GM21737 (cell line): ENCODE measurements around the gene CNOT10.
"Not testable (repeated sequence)": the region's sequence is repeated elsewhere in the genome, so short reads cannot be mapped to it uniquely, and the experiment has no call there.

Source experiments
- ATAC-seq: cut with Tn5 transposase; IDR thresholded peaks from one replicate; pipeline ENCODE4 v1.9.1; 2021; ENCODE audit warnings: mild to moderate bottlenecking, moderate library complexity; ENCODE audit not compliant: unreplicated experiment

CNOT10 gene

DNA sequence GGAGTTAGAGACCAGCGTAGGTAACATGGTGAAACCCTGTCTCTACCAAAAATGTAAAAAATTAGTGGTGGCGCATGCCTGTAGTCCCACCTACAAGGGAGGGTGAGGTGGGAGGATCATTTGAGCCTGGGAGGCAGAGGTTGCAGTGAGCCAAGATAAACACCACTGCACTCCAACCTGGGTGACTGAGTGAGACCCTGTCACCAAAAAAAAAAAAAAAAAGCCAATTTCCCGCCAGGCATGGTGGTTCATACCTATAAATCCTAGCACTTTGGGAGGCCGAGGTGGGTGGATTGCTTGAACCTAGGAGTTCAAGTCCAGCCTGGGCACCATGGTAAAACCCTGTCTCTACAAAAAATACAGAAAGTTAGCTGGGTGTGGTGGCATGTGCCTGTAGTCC is 6.9 kb downstream of the CNOT10 start:
- ATAC-seq = no peak

DNA sequence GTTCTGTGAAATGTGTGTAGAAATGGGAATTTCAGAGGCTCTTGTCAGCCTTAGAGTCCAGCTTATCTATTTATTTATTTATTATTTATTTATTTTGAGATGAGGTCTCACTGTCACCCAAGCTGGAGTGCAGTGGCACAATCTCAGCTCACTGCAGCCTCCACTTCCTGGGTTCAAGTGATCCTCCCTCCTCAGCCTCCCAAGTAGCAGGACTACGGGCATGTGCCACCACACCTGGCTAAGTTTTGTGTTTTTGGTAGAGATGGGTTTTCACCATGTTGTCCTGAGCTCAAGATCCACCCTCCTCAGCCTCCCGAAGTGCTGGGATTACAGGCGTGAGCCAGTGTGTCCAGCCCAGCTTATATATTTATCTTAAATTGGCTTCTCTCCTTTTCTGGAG is 11.5 kb downstream of the CNOT10 start:
- ATAC-seq = no peak

DNA sequence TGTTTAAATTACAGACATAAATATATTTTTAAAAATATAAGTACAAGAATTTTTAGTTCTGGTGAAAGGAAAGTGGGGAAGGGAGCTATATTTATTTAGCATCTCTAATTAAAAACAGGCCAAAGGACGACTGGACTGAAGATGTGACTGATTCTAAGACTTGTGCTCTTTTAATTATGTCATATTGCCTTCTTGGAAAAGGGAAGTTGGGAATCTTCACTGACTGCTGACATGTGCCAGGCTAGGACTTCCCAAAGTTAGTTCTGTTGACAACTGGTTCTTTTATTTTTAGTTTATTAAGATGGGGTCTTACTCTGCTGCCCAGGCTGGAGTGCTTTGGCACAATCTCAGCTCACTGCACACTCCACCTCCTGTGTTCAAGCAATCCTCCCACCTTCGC is 13.5 kb downstream of the CNOT10 start:
- no peak for ATAC-seq

DNA sequence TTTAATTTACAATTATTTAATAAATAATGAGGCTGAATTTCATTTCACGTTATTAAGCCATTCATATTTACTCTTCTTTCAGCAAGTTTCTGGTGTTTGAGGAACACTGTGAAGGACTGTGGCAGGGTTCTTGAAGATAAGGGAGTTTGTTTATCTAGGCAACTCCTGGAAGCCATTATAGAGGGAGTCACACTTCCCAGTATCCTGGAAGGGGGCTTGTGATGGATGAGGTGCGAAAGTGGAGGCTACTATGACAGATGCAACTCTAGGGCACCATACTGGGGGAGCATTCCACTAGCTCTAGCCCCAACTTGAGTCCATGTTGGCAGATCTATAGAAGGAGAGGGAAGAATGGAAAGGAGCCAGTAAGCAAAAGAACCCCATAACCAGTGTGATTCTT is 14.4 kb downstream of the CNOT10 start:
- ATAC-seq = no peak

DNA sequence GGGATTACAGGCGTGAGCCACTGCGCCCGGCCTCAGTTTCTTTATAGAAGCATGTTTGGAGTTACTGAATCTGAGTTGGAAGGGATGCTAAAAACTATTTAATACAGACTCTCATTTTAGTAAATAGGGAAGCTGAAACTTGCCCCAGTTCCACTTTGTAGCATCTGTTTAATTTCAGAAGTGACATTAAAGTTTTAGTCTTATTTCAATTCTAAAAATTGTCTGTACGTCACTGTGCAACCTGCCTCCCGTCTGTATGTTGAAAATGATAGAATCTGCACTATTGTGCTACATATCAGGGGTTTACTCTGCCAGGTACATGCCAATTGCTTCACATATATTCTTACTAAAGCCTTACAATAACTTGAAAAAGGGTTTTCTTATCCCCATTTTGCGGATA is 15.3 kb downstream of the CNOT10 start:
- no peak for ATAC-seq

DNA sequence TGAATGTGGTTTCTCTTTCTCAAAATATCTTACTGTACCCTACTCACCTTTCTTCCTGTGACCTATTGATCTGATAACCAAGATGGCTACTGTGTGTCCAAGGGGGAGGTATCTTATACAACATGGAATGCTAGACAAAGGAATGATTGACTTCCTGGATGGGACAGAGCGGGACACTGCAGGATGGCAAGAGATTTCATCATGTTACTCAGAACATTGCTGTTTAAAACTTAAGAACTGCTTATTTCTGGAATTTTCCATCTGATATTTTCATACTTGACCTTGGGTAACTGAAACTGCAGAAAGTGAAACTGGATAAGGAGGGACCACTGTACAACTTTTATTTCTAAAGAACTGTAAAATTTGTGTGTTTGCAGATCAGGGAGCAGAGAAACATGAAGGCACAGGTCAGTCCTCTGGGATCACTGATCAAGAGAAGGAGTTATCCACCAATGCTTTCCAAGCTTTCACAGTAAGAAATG is 18.5 kb downstream of the CNOT10 start:
- no peak for ATAC-seq

DNA sequence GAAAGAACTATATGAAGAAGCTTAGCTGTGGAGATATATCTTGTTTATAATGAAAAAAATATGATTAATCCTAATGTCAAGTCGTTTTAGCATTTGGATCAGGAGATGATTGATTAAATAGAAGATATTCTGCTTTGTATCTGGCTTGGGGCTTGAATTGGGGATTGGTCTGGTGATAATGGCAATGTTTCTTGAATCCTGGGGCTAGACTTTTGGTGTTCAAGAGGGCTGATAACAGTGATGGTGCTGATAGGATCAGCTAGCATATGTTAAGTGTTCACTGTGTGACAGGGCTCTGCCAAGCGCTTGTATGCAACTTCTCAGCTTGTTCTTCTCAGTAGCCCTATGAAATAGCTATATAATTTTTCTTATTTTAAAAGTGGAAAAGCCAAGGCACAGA is 20.2 kb downstream of the CNOT10 start:
- no peak for ATAC-seq

DNA sequence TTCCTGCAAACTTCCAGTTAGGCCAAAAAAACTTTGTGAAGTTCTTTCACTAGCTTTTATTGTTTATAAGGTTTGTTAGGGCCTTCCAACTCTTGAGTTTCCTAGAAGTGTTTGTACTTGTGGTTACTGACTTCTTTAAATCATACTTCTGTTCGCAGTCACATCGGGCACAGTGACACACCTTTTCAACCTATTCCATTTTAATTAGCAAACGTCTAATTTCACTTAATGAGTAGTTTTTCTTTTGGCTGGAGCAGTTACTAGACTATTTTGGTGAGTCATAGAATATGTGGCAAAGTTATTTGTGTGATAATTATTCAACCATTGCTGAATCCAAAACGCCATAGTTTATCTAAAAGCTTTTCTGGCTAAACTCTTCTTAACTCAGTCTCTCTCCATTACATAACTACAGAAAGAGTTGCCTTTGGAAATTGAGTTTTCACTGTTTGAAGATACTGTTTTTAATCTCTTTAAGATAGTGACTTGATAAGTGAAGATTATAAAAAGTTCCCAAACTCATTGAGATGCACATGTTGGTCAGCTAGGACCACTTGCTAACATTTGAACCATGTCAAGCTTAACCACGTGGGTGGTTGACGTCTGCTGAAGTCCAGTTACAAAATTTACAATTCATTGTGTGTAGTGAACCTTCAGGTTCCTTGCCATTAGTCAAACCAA is 21.5 kb downstream of the CNOT10 start:
- ATAC-seq = no peak

DNA sequence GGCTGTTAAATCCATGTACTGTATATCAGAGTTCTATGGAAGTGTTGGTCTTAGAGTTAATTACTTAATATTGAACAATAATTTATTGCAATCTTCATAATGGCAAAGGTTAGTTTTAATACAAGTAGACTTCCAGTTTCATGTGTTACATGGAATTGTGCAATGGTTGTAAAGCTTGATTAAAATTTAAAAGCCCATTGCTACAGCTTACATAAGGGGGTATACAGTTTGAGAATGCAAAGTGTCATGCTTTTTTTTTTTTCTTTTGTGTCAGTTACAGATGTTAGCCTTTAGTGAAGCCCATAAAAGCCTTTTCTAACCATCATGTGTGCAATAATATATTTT is 22.0 kb downstream of the CNOT10 start:
- no peak for ATAC-seq

DNA sequence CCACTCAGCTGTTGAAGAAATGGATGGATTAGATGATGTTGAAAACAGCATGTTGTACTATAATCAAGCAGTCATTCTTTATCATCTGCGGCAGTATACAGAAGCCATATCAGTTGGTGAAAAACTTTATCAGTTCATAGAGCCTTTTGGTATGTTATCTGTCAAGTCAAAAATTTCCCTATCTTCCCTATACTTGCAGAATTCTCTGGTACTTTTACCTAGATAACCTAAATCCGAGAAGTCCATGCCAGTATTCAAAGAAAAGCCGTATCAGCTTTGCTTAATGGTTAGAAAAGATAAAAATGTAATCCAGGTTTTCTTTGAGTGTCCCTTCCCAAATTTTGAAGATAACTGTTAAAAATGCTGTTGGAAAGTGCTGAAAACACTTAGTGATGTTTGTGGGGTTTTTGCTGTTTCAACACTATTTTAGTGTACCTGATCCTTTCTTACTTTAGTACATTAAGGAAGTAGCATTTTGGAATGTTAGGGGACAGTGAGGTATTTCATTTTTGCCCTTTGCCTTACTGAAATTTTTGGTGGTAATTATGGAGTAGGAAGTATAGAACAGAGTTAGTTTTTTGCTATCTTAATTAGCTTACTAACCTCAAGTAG is 23.8 kb downstream of the CNOT10 start:
- ATAC-seq = no peak

DNA sequence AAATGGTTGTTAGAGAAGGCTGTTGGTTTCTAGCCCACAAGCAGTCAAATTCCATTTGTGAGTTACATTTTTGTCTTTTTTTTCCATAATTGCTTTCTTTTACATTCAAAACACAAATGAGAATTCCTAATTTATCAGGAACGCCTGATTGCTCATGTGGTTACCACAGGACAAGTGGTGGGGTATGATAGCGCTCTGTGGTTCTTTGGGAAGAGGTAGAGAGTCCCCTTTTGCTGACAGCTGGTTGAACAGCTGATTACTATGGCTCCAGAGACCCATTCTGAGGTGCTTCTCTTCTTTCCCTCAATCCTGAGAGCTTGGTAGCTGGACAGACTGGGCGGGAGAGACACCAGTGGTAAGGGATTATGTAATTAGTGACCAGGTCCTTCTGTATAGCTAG is 24.4 kb downstream of the CNOT10 start:
- ATAC-seq = no peak

DNA sequence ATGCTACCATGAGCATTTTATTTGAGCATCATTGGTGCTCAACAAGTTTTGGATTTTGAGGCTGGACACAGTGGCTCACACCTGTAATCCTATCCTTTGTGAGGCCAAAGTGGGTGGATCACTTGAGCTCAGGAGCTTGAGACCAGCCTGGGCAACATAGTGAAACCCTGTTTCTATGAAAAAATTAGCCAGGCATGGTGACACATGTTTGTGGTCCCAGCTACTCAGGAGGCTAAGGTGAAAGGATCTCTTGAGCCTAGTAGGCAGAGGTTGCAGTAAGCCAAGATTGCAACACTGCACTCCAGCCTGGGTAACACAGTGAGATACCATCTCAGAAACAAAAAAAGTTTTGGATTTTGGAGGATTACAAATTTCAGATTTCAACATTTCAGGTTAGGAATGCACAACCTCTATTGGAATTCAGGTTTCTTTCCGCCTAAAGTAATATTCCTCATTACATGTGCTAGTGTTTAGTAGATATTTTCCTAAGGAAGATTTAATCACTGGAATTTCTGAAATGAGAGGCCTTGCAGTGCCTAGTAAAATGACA is 27.6 kb downstream of the CNOT10 start:
- ATAC-seq = no peak

DNA sequence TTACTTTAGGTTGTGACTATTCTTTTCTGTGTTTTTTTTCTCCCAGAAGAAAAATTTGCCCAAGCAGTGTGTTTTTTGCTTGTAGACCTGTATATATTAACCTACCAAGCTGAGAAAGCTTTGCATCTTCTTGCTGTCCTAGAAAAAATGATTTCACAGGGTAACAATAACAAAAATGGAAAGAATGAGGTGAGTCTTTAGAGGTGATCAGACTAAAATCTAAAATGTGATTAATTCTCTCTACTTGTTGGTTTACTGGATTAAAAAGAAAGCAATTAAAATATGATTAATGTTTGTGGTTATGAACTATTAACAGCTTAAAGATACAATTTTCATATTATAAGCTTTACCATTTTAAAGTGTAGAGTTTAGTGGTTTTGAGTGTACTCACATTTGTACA is 28.2 kb downstream of the CNOT10 start:
- ATAC-seq = no peak

DNA sequence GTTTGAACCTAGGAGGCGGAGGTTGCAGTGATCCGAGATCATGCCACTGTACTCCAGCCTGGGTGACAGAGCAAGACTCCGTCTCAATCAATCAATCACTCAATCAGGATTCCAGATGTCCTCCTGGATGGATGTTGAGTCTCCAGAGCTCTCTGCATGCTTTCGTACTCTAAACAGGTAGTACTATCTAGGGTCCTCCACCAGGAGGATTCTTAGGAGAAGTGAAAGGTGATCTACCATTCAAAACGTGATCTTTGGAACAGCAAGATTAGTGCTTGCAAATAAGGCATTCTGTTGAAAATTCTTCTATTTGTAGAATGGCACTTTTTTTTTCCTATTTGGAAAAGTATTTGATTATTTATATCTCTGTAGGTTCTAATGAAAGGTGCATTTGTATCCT is 34.3 kb downstream of the CNOT10 start:
- no peak for ATAC-seq

DNA sequence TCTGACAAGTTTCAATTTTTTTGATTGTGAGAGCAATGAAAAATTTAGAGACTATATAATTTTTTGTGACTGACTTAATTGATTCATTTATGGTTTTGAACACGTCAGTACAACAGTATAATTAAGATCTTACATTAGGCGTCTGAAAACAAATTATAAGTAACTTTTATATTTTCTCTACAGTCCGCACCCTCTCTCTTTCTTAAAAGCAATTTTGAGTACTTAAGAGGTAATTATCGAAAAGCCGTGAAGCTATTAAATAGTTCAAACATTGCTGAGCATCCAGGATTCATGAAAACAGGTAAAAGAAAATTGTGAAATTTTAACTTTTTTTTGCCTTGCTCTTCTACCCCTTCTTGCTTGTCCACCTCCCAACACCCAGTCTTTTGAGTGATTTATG is 34.9 kb downstream of the CNOT10 start:
- ATAC-seq = no peak

DNA sequence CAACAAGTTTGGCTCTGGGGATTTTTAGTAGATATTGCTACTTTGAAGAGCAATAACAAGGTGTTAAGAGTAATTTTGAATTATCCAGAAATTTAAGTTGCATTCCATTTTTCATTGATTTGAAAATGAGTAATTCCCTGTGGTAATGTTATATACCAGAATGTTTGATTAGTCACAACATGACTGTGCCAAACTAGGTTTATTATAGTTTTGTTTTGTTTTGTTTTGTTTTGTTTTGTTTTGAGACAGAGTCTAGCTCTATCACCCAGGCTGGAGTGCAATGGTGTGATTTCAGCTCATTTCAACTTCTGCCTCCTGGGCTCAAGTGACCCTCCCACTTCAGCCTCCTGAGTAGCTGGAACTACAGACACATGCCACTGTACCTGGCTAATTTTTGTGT is 40.7 kb downstream of the CNOT10 start:
- no peak for ATAC-seq

DNA sequence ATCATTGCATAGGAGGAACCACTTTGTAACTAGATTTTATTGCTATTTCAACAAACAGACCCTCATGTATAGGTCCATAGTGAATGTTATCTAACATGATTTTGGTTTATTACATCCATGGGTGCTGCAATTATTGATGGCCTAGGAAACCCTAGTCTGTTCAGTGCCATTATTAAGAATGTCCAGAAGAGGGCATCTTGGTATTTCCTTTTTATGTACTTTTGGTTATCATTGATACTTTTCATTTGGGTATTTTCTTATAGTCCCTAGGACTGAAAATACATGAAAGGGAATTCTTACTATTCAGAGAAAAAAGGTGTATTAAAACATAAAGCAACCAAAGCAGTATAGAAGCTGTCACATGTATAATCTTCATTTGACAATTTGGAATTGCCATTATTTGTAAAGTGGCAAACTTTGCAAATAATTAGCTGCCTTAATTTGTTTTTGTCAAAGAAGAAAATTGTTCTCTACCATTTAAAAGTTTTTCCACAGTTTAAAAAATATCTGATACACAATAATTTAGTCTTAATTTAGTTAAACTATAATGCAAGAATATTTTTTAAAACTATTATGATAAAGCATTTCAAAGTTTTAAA is 48.7 kb downstream of the CNOT10 start:
- ATAC-seq = no peak

DNA sequence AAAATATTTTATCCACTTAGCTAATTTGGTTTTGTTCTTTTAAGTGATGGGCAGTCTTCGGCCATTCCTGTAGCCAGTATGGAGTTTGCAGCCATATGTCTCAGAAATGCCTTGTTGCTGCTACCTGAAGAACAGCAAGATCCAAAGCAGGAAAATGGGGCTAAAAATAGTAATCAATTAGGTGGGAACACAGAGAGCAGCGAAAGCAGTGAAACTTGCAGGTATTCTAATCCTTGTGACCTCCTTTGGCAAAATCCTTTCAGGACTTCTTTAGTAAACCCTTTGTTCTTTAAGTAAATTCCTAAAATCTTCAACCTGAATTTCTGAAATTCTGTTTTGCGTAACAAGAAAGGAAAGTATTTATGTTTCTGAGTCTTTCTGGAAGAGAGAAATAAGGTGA is 49.8 kb downstream of the CNOT10 start:
- ATAC-seq = no peak

DNA sequence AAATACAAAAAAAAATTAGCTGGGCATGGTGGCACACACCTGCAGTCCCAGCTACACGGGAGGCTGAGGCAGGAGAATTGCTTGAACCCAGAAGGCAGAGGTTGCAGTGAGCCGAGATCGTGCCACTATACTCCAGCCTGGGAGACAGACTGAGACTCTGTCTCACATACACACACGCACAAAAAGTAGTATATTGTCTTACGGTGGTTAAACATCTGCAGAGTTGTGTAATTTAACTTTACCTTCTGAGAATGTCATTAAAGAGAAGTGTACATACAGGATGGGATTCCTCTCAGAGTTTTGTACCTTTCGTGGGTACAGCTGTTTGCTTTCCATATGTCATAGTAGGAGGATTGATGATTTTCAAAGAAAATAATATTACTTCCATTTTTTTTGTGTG is 58.5 kb downstream of the CNOT10 start:
- not testable (repeated sequence) for ATAC-seq

DNA sequence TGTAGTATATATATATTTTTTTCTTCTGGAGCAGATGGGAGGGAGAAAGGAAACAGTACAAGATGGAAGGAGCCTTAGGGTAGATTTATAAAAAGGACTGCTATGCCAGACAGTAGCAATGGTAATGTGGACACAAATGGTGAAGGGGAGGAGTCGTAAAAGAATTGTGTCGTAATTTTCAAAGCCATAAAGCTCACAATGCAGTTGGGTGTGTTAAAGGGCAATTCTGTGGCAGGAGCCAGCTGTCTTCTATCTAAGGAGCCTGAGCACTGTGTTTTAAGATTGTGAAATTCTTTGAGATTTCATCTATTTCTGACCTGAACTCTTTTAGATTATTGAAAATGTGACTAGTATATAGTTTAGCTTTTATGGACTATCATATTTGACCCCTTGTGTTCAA is 58.9 kb downstream of the CNOT10 start:
- ATAC-seq = no peak

DNA sequence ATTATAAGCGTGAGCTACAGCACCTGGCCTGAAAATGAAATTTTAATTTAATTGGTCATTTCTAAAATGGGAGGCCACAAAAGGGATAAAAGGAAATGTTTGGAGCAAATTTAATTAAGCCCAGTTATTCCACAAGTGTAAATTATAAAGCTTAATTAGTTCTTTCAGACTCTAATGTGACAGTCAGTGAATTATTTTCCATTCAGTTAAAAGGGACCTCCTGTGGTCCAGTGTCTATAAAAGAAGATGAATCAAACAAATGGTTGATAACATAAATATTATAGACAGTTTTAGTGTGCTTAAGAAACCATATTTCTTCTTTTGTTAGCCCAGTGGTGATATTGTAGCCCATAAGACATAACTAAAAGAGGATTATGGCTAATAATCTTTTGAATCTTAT is 66.4 kb downstream of the CNOT10 start:
- no peak for ATAC-seq

DNA sequence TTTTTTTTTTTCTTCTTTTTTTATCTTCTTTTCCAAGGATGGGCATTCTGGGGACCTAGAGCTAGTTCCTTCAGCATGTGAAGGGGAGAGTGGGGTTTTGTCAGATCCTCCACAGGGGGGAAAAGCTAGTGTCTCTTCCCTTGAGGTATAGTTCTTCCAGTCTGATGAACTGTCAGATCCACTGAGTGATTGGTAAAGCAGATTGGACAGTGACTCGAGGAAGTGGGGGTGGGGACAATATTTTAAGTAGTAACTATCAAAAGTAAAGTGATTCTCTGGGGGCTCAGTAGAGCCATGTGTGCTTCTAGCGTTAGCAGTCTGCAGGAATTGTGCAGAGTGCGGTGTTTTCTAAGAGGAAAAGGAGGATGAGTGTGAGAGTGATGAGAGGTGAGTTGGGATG is 70.8 kb downstream of the CNOT10 start:
- ATAC-seq = no peak
